H4 (cell line): ENCODE data around the gene FHL5. TPM values are rescaled to one million over a fixed set of nuclear protein-coding genes. Genes with fewer than 3 reads are reported as not detected.
"Not testable (repeated sequence)": the region's sequence is repeated elsewhere in the genome, so short reads cannot be mapped to it uniquely, and the experiment has no call there.

Experiments used
- DNase-seq: peaks from one replicate; pipeline ENCODE4 v3.0.0-alpha.2; 2015; ENCODE audit warnings: low spot score
- total RNA-seq: library from RNA; depleted of rRNA; stranded (reverse); fragments of >200 nt; shearing (Covaris generic); gene quantifications from 2 replicates; pipeline ENCODE4 v1.2.3, GENCODE V29; 2014; rRNA removed

The FHL5 gene
- total RNA-seq, 1 experiment from 2014 or later: not detected

GRCh38 chr6:96610019-96610418 lies 47.1 kb downstream of the FHL5 start:
- DNase-seq: no peak

- DNase-seq: no peak
These were observed 48.5 kb downstream of the FHL5 start for GRCh38 chr6:96611342-96611991.

- no peak for DNase-seq
These were observed 50.5 kb downstream of the FHL5 start for GRCh38 chr6:96613291-96613999.

GRCh38 chr6:96620851-96621250 lies 57.9 kb downstream of the FHL5 start:
- no peak for DNase-seq

DNA sequence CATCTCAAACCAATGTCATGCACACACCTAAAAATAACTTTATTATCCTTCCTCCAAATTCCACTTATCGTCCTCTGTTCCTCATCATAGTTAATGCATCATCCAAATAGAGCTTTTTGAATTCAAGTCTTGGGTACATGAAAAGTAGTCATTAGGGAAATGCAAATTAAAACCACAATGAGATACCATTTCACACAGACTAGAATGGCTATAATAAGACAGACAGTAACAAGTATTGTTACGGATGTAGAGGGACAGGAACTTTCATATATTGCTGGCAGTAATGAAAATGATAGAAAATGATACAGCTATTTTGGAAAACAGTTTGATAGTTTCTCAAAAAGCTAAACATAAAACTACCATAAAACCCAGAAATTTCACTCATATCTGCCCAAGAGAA lies 59.1 kb downstream of the FHL5 start:
- no peak for DNase-seq

GRCh38 chr6:96624957-96625356 lies 62.0 kb downstream of the FHL5 start:
- no peak for DNase-seq

DNA sequence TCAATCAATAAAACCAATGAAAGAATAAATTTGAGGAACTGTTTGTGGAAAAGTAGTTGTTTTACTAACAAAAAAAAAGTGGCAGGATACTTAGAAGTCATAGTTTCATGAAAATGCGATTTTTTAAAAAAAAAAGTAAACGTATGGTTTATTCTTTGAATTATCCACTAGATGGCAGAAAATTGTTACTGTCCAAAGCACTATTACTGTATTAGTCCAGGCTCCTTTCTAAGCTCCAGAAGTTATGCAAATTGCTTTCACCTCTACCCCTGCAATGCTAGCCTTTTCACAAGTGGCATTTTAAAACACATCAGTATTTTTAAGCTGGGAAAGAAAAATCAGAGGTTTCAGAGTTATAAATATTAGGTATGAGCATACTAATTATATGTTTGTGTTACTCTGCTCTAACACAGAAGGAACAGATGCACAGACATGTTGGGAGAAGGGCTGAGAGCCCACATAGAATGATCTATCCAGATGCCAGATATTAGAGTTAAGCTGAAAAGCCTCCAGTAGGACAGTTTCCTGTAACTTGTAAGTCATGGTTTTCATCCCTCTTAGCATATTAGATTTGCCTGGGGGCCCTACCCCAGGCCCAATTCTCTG lies 63.9 kb downstream of the FHL5 start:
- peak; percentile 26 for DNase-seq

- DNase-seq: no peak
These were observed 68.3 kb downstream of the FHL5 start for GRCh38 chr6:96631248-96631647.

DNA sequence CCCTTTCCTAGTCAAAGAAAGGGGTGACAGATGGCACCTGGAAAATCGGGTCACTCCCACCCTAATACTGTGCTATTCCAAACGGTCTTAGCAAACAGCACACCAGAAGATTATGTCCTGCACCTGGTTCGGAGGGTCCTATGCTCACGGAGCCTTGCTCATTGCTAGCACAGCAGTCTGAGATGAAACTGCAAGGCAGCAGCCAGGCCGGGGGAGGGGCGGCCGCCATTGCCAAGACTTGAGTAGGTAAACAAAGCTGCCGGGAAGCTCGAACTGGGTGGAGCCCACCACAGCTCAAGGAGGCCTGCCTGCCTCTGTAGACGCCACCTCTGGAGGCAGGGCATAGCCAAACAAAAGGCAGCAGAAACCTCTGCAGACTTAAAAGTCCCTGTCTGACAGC lies 75.1 kb downstream of the FHL5 start:
- DNase-seq: not testable (repeated sequence)

DNA sequence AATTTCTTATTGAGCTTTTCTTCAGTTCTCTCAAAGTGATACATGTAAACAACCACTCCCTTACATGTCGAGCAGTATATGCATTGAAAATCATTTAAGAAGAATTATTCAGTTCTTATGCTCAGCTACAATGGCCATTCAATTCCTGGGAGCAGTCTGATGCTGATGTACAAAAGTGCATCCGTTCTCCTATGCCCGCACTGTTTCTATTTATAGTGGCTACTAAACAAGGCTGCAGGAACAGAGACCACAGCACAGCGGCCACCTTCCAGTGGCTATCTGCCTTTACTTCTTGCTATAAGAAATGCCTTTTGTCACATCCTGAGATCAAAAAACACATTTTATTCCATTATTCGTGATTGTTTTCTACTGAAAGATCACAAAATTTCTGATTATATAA lies 82.2 kb downstream of the FHL5 start:
- no peak for DNase-seq

DNA sequence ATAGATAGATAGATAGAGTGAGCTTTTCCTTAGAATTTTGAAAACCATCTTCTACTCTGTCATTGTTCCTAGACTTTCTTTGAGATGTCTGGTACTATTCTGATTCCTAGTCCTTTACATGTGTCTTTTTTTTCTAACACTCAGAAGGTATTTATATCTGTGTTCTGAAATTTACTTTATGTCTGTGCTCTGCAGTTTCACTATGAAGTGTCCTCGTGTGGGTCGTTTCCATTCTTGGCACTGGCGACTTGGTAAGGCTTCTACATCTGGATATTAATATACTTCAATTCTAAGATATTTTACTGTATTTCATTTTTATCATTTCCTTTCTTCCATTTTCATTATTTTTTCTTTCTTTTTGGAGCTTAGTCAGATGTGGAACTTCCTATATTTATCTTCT lies 87.0 kb downstream of the FHL5 start:
- DNase-seq: no peak

GRCh38 chr6:96651816-96652215 lies 88.9 kb downstream of the FHL5 start:
- DNase-seq: no peak

DNA sequence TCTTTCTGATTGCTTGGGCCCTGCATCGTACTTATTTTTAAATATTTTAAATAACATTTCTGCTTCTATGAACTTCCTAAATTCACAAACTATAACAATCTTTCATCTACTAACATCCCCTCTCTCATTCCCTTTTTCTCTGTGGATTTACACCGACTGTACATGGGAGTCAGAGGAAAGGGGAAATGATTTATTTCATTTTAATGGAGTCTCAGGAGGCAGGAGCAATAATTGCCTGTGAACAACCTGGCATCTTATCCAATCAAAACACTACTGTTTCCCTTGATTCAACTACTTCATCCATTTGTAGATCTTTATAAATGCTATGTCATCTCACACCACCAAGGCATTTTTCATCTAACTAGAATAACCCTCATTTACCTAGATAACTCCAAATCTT lies 89.6 kb downstream of the FHL5 start:
- DNase-seq: no peak

DNA sequence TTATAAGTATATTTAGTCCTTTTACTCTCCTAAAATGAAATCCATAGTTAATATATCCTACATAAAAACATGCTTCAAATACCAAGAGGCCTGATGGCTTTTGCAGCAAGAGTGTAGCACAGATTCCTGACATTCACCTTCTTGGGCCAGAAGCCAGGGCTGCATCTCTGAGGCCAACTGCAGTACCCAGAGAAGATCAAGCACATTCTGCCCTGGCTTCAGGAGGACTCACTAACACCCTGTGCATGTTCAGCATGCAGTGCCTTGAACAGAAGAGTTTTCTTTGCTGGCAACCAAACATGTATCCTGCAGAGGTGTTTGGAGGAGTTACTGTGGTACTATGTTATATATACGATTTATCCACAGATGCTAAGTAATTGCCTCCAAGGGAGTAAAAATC lies 90.3 kb downstream of the FHL5 start:
- no peak for DNase-seq

DNA sequence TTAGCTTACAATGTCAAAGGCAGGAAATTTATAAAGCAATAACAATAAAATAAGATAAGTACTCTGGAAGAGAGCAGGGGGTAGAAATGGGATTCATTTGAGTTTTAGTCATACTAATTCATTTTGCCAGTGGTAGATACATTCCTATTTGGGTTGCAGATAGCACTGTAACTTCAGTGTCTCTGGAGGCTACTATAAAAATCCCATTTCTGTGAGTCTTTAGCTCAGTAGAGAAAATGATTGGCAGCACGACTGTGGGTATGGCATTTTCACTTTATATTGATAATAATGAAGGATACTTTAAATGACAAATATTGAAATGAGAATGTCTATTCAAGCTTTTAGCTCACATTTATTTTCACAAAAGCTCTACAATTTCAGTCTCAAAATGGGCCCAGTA lies 93.6 kb downstream of the FHL5 start:
- DNase-seq: no peak

DNA sequence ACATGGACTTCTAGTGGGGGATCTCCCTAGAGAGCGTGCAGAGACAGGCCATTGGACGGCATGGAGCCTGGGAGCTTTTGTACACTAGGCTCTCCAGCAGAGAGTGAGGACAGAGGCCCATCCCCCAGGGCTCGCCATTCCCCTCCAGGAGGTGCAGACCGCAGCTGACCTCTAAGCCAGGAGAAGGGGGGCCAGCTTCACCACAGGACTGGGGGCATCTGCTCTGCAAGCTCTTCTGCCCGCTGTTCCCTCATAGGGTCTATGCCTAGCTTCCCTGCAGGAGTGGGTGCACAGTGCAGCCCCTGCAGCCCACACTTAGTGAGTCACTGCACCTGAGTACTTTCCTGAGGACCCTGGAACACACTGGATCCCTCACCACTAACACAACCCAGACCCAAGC lies 94.4 kb downstream of the FHL5 start:
- no peak for DNase-seq

GRCh38 chr6:96659084-96659845 lies 96.3 kb downstream of the FHL5 start:
- DNase-seq: no peak

Other genes starting within 250 kb of the FHL5 start
- 6.1 and 10.8 TPM in 2 replicates for gene UFL1, start 41.3 kb upstream of the FHL5 start, total RNA-seq